Stimulated activated CD4-positive, alpha-beta T cell treated with anti-CD3 and anti-CD28 coated beads, Interleukin-1b, Interleukin-23, amount 100 ng/mL, for 4 hours (primary cell): ENCODE results near the gene CLCNKA.
"Not testable (repeated sequence)": the region's sequence is repeated elsewhere in the genome, so short reads cannot be mapped to it uniquely, and the experiment has no call there.

Experiments
- DNase-seq, 2 donors: peaks; one replicate each; pipeline ENCODE4 v3.0.0-alpha.2; 2020; ENCODE audit warnings: low read depth in 2 of 2

The CLCNKA gene

GRCh38 chr1:16021681-16022080, at the start of gene CLCNKA:
Gene CLCNKA, plus strand, starts transcription at chr1:16022036. Its CDS starts 584 bp downstream, at chr1:16022620.
- no peak for DNase-seq

GRCh38 chr1:15972409-15972808, 49.4 kb upstream of the CLCNKA start:
- no peak for DNase-seq

- no peak for DNase-seq
These were observed 48.1 kb upstream of the CLCNKA start for GRCh38 chr1:15973772-15974171.

- no peak for DNase-seq
These were observed 47.0 kb upstream of the CLCNKA start for GRCh38 chr1:15974855-15975254.

- peak; percentile 72 to 77 for DNase-seq
These were observed 46.5 kb upstream of the CLCNKA start for GRCh38 chr1:15975358-15975804.

GRCh38 chr1:15975805-15976680, 45.8 kb upstream of the CLCNKA start, which contains the start of gene ZBTB17:
Gene ZBTB17, minus strand, starts transcription at chr1:15976101. Its CDS starts 27,606 bp downstream, at chr1:15948495.
- peak; percentile 95 to 96 for DNase-seq

- DNase-seq: not testable (repeated sequence)
These were observed 43.9 kb upstream of the CLCNKA start for GRCh38 chr1:15977947-15978346.

GRCh38 chr1:15981679-15982078, 40.2 kb upstream of the CLCNKA start:
- no peak for DNase-seq

GRCh38 chr1:15983275-15983674, 38.6 kb upstream of the CLCNKA start:
- DNase-seq: no peak

- no peak for DNase-seq
These were observed 36.1 kb upstream of the CLCNKA start for GRCh38 chr1:15985611-15986297.

- DNase-seq: no peak
These were observed 32.7 kb upstream of the CLCNKA start for GRCh38 chr1:15988856-15989736.

GRCh38 chr1:15989776-15990175, 32.1 kb upstream of the CLCNKA start:
- DNase-seq: no peak

GRCh38 chr1:15991427-15992186, 30.2 kb upstream of the CLCNKA start:
- no peak for DNase-seq

GRCh38 chr1:15992187-15992553, 29.7 kb upstream of the CLCNKA start:
- no peak for DNase-seq

GRCh38 chr1:15992582-15993500, 29.0 kb upstream of the CLCNKA start:
- no peak for DNase-seq

GRCh38 chr1:15993666-15994065, 28.2 kb upstream of the CLCNKA start:
- no peak for DNase-seq

GRCh38 chr1:15994081-15994480, 27.8 kb upstream of the CLCNKA start:
- DNase-seq: no peak

- DNase-seq: peak; percentile 26 to 39
These were observed 27.1 kb upstream of the CLCNKA start for GRCh38 chr1:15994590-15995351.

- DNase-seq: no peak
These were observed 24.7 kb upstream of the CLCNKA start for GRCh38 chr1:15997076-15997585.
